Spleen (tissue), 11 donors: ENCODE data around the gene HIP1. TPM values are rescaled to one million over a fixed set of nuclear protein-coding genes. Genes with fewer than 3 reads are reported as not detected.
A peak's percentile ranks its signal among the peaks of the same experiment; 100 is the strongest.

Experiments used
- DNase-seq: peaks from one replicate; pipeline ENCODE4 v3.0.0-alpha.2; 2020
- H3K27ac ChIP-seq, 8 donors: fragments of 200-600 bp; sonication (generic) in 7 of 8; 1 replicate in 4 of 8; 2 replicates in 4 of 8; pipeline versions ENCODE4 v1.5.0 to v1.8.0; 2016 to 2021; ENCODE audit warnings: inconsistent platforms in 4 of 8, mild to moderate bottlenecking in 4 of 8, moderate library complexity in 1 of 8
- H3K27me3 ChIP-seq, 7 donors: fragments of 200-600 bp; sonication (generic) in 6 of 7; replicated peaks in 1 of 7; 1 replicate in 4 of 7; 2 replicates in 3 of 7; pipeline versions ENCODE4 v1.5.0 to v1.8.0; 2016 to 2021; ENCODE audit warnings: inconsistent platforms in 3 of 7, mild to moderate bottlenecking in 1 of 7
- H3K36me3 ChIP-seq, 6 donors: fragments of 200-600 bp; sonication (generic) in 5 of 6; 1 replicate in 4 of 6; 2 replicates in 2 of 6; pipeline versions ENCODE4 v1.5.0 to v1.8.0; 2016 to 2021; ENCODE audit warnings: inconsistent platforms in 2 of 6
- H3K4me1 ChIP-seq, 6 donors: fragments of 200-600 bp; sonication (generic) in 5 of 6; 1 replicate in 3 of 6; 2 replicates in 3 of 6; pipeline versions ENCODE4 v1.5.0 to v1.8.0; 2016 to 2021; ENCODE audit warnings: inconsistent platforms in 3 of 6
- H3K4me3 ChIP-seq, 8 donors: fragments of 200-600 bp; sonication (generic) in 7 of 8; 1 replicate in 4 of 8; 2 replicates in 4 of 8; pipeline versions ENCODE4 v1.5.0 to v1.8.0; 2016 to 2021; ENCODE audit warnings: inconsistent platforms in 4 of 8, mild to moderate bottlenecking in 4 of 8, moderate library complexity in 2 of 8
- H3K9me3 ChIP-seq, 8 donors: fragments of 200-600 bp; sonication (generic) in 7 of 8; 1 replicate in 4 of 8; 2 replicates in 4 of 8; pipeline versions ENCODE4 v1.5.0 to v1.8.0; 2016 to 2021; ENCODE audit warnings: inconsistent platforms in 4 of 8
- POLR2A ChIP-seq, 3 donors: fragments of 450-650 bp; IDR thresholded peaks; one replicate each; pipeline ENCODE4 v1.5.1; 2017; ENCODE audit warnings: antibody characterized with exemption in 3 of 3, mild to moderate bottlenecking in 1 of 3
- POLR2AphosphoS5 ChIP-seq, 3 donors: sonication (generic); formaldehyde crosslinking; IDR thresholded peaks; one replicate each; pipeline ENCODE4 v1.5.1; 2017; ENCODE audit warnings: antibody characterized with exemption in 3 of 3
- WGBS, 5 donors: extraction: QIAGEN DNeasy Blood & Tissue Kit in 3 of 5; methylation state at CpG; one replicate each; pipeline versions ENCODE4 v1.1.5 to v1.1.7; 2013 to 2018; 5-methylcytosine and 5-hydroxymethylcytosine counted together
- intact Hi-C: fragments of 100-400 bp; cut with DNase I; formaldehyde crosslinking; loops from one replicate; pipeline ENCODE4 v1.15.0; 2023; ENCODE audit warnings: low total_unique reads
- polyA plus RNA-seq, 3 donors: library from polyadenylated mRNA; stranded (reverse); fragments of 200-250 nt; gene quantifications; one replicate each; pipeline ENCODE4 v1.2.1, GENCODE V29; 2013
- total RNA-seq, 7 donors: library from RNA; depleted of rRNA in 3 of 7; stranded (reverse); fragments of >200 nt in 3 of 7; fragmentation: NEBNext Ultra II Directional in 4 of 7; extraction: Animal tissue kit (Norgen Biotek cat#: 25700) in 4 of 7; gene quantifications; one replicate each; pipeline versions ENCODE4 v1.1.0 to v1.2.1, GENCODE V29; 2016 to 2021
- TF ChIP-seq, protein P1 (sequence below), 11 experiments: fragments of 200-600 bp in 7 of 11; fragments of 450-650 bp in 4 of 11; sonication (generic) in 4 of 11; IDR thresholded peaks in 8 of 11; conservative IDR thresholded peaks in 3 of 11; 1 replicate in 7 of 11; 2 replicates in 4 of 11; pipeline versions ENCODE4 v1.4.0 to v1.8.0; 2016 to 2021; ENCODE audit warnings: antibody characterized with exemption in 11 of 11, inconsistent platforms in 4 of 11, mild to moderate bottlenecking in 1 of 11
- donor health status: healthy with polysubstance abuse.
- donor health status: DM: no; HTN: no; CAD: no; lungs with moderate emphysema.
- donor health status: DM: no; HTN: no; CAD: no.
- donor health status: Bipolar disorder and iron deficiency.
- donor health status: healthy.
- donor health status: DM: no; HTN: no; CAD: no.
- donor health status: DM: yes; HTN: yes; CAD: no.

The HIP1 gene
- total and polyA plus RNA-seq, 10 donors = 3.4 to 52.6 (median 35.1) TPM

DNA sequence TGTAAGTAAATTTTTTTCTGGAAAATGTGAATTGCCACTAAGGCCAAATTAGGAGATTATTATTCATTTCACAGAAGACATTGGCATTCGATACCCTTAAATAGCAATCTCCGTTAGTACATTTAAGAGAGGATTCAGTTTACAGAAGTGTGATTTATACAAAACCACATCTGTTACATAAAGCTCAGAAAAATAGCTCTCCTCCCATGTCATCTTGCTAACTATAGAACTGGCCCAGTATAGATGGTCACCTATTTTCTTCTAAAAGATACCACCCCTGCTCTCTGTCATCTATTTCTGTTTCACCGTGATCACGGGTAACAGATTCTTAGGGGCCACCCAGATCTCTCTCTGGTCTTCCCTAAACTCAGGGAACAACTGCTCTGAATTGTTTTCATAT lies 119.1 kb downstream of the HIP1 start:
- intact Hi-C loops = no loop called here
- 51 to 64% (median 57%) methylated on average over 4 of the region's 4 CpGs for WGBS, 5 donors
- DNase-seq = no peak
- Histone ChIP-seq H3K36me3 (no peaks in the 10 kb centered on the region), H3K27me3 (no peaks in the 10 kb centered on the region), H3K4me3 (no peak overlapping the region), H3K4me1 (peaks cover 35 to 100% (median 82%) of the 10 kb centered on the region in 6 donors), H3K27ac (peak overlapping the region in 5 of 8 donors; percentile 79 to 89 (median 84)), H3K9me3 (no peaks in the 10 kb centered on the region)
- TF ChIP-seq POLR2AphosphoS5 (IDR thresholded peaks at IDR 0.05) (no peak), POLR2A (IDR thresholded peaks at IDR 0.05) (no peak)
- TF ChIP-seq, protein P1, sequence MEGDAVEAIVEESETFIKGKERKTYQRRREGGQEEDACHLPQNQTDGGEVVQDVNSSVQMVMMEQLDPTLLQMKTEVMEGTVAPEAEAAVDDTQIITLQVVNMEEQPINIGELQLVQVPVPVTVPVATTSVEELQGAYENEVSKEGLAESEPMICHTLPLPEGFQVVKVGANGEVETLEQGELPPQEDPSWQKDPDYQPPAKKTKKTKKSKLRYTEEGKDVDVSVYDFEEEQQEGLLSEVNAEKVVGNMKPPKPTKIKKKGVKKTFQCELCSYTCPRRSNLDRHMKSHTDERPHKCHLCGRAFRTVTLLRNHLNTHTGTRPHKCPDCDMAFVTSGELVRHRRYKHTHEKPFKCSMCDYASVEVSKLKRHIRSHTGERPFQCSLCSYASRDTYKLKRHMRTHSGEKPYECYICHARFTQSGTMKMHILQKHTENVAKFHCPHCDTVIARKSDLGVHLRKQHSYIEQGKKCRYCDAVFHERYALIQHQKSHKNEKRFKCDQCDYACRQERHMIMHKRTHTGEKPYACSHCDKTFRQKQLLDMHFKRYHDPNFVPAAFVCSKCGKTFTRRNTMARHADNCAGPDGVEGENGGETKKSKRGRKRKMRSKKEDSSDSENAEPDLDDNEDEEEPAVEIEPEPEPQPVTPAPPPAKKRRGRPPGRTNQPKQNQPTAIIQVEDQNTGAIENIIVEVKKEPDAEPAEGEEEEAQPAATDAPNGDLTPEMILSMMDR (IDR thresholded peaks at IDR 0.05 in 8 of 11, conservative IDR thresholded peaks at IDR 0.05 in 3 of 11) = no peak

DNA sequence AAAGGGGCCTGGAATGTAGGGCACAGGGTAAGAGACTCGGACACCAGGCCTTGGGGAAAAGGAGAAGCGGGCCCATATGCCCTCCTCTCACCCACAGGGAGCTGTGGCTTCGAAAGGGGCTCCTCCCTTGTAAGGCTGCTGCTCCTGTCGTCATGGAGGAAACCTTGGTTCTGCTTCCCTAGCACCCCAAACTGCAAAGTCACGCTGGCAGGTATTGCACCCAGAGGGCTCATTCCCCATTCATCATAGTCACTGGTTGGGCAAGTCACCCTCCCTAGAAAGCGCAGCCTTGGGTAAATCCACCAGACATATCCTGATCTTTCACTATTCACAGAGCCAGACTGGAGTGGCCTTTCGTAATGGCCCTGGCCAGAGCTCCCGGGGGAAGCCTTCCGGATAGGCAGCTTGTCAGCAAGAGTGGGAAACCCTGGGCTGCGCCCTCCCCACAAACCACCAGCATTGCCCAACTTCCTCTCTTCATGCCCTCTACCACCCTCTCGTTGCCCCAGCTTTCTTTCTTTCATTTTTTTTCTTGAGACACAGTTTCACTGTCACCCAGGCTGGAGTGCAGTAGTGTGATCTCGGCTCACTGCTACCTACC lies 121.0 kb downstream of the HIP1 start:
- Histone ChIP-seq H3K27ac (peak overlapping the region; percentile 40 to 89 (median 80)), H3K36me3 (no peaks in the 10 kb centered on the region), H3K9me3 (no peaks in the 10 kb centered on the region), H3K4me3 (peak overlapping the region in 2 of 8 donors; percentile 15 to 49), H3K27me3 (no peaks in the 10 kb centered on the region), H3K4me1 (peaks cover 22 to 100% (median 69%) of the 10 kb centered on the region in 6 donors)
- intact Hi-C loops = no loop called here
- TF ChIP-seq POLR2A (IDR thresholded peaks at IDR 0.05) (no peak), POLR2AphosphoS5 (IDR thresholded peaks at IDR 0.05) (peak; percentile 67 to 90 (median 83))
- TF ChIP-seq, protein P1 (IDR thresholded peaks at IDR 0.05 in 8 of 11, conservative IDR thresholded peaks at IDR 0.05 in 3 of 11) = peak in 3 of 11 experiments; percentile 16 to 32 (median 30)
- peak; percentile 95 for DNase-seq
- 6 to 18% (median 10%) methylated on average over 12 of the region's 12 CpGs for WGBS, 5 donors

DNA sequence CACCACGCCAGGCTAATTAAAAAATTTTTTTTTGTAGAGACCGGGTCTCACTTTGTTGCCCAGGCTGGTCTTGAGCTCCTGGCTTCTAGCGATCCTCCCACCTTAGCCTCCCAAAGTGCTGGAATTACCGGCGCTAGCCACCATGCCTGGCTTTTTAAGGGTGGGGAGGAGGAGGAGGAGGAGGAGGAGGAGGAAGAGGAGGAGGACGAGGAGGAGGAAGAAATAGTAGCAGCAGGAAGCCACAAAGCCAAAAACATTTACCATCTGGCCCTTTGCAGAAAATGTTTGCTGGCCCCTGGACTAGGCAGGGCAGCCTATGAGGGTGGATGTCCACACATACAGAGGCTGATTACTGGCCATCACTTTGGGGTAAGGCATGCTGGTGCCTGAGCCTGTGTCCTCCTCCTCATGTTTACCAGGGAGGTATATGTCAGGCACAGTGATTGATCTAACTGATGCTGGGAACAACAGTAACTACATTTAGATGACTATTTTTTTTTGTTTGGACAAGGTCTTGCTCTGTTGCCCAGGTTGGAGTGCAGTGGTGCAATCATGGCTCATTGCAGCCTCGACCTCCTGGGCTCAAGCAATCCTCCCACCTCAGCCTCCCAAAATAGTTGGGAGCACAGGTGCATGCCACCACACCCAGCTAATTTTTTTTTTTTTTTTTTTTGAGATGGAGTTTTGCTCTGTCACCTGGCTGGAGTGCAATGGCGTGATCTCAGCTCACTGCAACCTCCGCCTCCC lies 122.1 kb downstream of the HIP1 start:
- no peaks in the 10 kb centered on the region for H3K9me3 ChIP-seq
- no peak for TF ChIP-seq POLR2AphosphoS5 (IDR thresholded peaks at IDR 0.05)
- TF ChIP-seq, protein P1 (IDR thresholded peaks at IDR 0.05 in 8 of 11, conservative IDR thresholded peaks at IDR 0.05 in 3 of 11) = no peak
- no peak for TF ChIP-seq POLR2A (IDR thresholded peaks at IDR 0.05)
- no peak for DNase-seq
- intact Hi-C loops = no loop called here
- WGBS, 5 donors = 66 to 79% (median 71%) methylated on average over 9 of the region's 9 CpGs
- peak overlapping the region in 1 of 8 donors; percentile 49 for H3K4me3 ChIP-seq
- peak overlapping the region in 6 of 8 donors; percentile 79 to 89 (median 82) for H3K27ac ChIP-seq
- peaks cover 26 to 100% (median 65%) of the 10 kb centered on the region in 6 donors for H3K4me1 ChIP-seq
- H3K36me3 ChIP-seq = no peaks in the 10 kb centered on the region
- H3K27me3 ChIP-seq = no peaks in the 10 kb centered on the region

DNA sequence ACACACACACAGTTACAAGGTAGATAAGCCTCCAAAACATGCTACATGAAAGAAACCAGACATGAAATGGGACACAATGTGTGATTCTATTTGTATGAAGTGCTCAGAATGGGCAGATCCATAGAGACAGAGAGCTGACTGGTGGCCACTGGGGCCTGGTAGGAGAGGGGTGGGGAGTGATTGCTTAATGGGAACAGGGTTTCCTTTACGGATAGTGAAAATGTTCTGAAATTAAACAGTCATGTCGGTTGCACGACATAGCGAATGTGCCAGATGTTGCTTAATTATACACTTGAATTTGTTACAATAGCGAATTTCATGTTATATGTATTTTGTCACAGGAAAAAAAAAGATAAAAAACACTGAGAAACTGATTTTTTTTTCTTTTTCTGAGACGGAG lies 124.3 kb downstream of the HIP1 start:
- H3K4me1 ChIP-seq = peaks cover 23 to 99% (median 53%) of the 10 kb centered on the region in 6 donors
- no peaks in the 10 kb centered on the region for H3K9me3 ChIP-seq
- H3K36me3 ChIP-seq = no peaks in the 10 kb centered on the region
- no peaks in the 10 kb centered on the region for H3K27me3 ChIP-seq
- DNase-seq = no peak
- peak overlapping the region in 6 of 8 donors; percentile 27 to 89 (median 58) for H3K27ac ChIP-seq
- 57 to 92% (median 77%) methylated on average over 6 of the region's 6 CpGs for WGBS, 5 donors
- TF ChIP-seq POLR2A (IDR thresholded peaks at IDR 0.05) = no peak
- no peak for TF ChIP-seq POLR2AphosphoS5 (IDR thresholded peaks at IDR 0.05)
- TF ChIP-seq, protein P1 (IDR thresholded peaks at IDR 0.05 in 8 of 11, conservative IDR thresholded peaks at IDR 0.05 in 3 of 11) = no peak
- intact Hi-C loops = no loop called here
- H3K4me3 ChIP-seq = no peak overlapping the region
